Measurements from ENCODE around the gene FBXL13. TPM values are rescaled to one million over a fixed set of nuclear protein-coding genes. Genes with fewer than 3 reads are reported as not detected.

FBXL13 gene
- total RNA-seq, 3 donors from 2014 or later (not counting 1 experiment from before 2014, with no cell fraction given) = 0.70 to 0.89 (median 0.85) TPM

DNA sequence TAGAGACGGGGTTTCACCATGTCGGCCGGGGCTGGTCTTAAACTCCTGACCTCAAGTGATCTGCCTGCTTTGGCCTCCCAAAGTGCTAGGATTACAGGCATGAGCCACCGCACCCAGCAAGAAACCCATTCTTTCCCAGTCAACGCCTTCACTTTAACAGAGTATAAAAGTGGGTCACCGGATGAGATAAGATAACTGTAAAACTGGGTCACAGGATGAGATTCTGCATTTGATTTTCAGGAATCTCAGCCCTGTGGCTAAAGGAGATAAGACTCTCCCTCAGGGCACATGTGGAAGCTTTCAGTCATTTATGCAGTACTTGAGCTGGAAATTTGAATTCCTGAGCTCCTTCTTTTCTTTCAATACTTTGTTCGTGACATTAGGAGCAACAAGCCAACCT lies 91.0 kb downstream of the FBXL13 start:
- no peaks in the 10 kb centered on the region for H3K4me1 Mint-ChIP-seq
- no peak overlapping the region for H3K4me3 Mint-ChIP-seq
- no peaks in the 10 kb centered on the region for H3K9me3 ChIP-seq (ENCODE audit: control insufficient read depth, insufficient read depth, low read length)
- no peak overlapping the region for H3K27ac Mint-ChIP-seq
- no peaks in the 10 kb centered on the region for H3K36me3 ChIP-seq (ENCODE audit: control insufficient read depth, insufficient read depth, low read length)
- DNase-seq = no peak
- no peaks in the 10 kb centered on the region for H3K9me3 Mint-ChIP-seq
- no peak overlapping the region for H3K27ac ChIP-seq (ENCODE audit: low read length)
- TF ChIP-seq, protein P1, sequence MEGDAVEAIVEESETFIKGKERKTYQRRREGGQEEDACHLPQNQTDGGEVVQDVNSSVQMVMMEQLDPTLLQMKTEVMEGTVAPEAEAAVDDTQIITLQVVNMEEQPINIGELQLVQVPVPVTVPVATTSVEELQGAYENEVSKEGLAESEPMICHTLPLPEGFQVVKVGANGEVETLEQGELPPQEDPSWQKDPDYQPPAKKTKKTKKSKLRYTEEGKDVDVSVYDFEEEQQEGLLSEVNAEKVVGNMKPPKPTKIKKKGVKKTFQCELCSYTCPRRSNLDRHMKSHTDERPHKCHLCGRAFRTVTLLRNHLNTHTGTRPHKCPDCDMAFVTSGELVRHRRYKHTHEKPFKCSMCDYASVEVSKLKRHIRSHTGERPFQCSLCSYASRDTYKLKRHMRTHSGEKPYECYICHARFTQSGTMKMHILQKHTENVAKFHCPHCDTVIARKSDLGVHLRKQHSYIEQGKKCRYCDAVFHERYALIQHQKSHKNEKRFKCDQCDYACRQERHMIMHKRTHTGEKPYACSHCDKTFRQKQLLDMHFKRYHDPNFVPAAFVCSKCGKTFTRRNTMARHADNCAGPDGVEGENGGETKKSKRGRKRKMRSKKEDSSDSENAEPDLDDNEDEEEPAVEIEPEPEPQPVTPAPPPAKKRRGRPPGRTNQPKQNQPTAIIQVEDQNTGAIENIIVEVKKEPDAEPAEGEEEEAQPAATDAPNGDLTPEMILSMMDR (IDR thresholded peaks at IDR 0.05) = no peak
- no peak for ATAC-seq
- H3K27me3 ChIP-seq (ENCODE audit: control insufficient read depth, insufficient read depth, low read length) = no peaks in the 10 kb centered on the region
- peaks cover 0 to 5% of the 10 kb centered on the region in 2 donors for H3K27me3 Mint-ChIP-seq (ENCODE audit: low read depth in 2 of 2)
- 84% methylated on average over 6 of the region's 7 CpGs for WGBS (ENCODE audit: insufficient coverage)
- H3K36me3 Mint-ChIP-seq = no peaks in the 10 kb centered on the region
- no peaks in the 10 kb centered on the region for H3K4me1 ChIP-seq (ENCODE audit: control insufficient read depth, insufficient read depth, low read length)
- intact Hi-C loops (cut with micrococcal nuclease) = no loop called here
- H3K4me3 ChIP-seq (ENCODE audit: low read length) = no peak overlapping the region

DNA sequence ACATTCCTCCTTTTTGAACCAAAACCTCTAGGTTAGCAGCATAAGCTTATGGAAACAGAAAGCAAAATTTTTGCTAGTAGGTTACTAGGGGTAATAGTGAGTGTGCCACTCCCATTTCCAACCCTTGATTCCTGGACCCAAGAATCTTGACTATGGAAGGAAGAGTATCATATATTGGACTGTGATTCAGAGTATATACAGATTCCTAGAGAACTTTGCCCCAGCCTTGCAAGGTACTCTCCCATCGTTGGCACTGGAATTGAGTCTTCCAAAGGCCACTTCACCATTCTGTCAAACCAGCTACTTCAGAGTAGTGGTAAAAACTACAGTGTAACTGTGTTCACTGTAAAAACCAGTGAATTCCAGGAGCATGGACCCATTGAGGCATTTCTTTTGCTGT lies 92.4 kb downstream of the FBXL13 start:
- DNase-seq = no peak
- TF ChIP-seq, protein P1 (IDR thresholded peaks at IDR 0.05) = no peak
- H3K36me3 ChIP-seq (ENCODE audit: control insufficient read depth, insufficient read depth, low read length) = no peaks in the 10 kb centered on the region
- Mint-ChIP-seq H3K36me3 (no peaks in the 10 kb centered on the region), H3K27me3 (ENCODE audit: low read depth in 2 of 2) (no peaks in the 10 kb centered on the region), H3K27ac (no peak overlapping the region), H3K4me1 (no peaks in the 10 kb centered on the region), H3K9me3 (no peaks in the 10 kb centered on the region), H3K4me3 (no peak overlapping the region)
- H3K4me1 ChIP-seq (ENCODE audit: control insufficient read depth, insufficient read depth, low read length) = no peaks in the 10 kb centered on the region
- no peak for ATAC-seq
- WGBS (ENCODE audit: insufficient coverage) = 82% methylated on average over 1 of the region's 1 CpG
- H3K9me3 ChIP-seq (ENCODE audit: control insufficient read depth, insufficient read depth, low read length) = no peaks in the 10 kb centered on the region
- H3K27me3 ChIP-seq (ENCODE audit: control insufficient read depth, insufficient read depth, low read length) = no peaks in the 10 kb centered on the region
- H3K4me3 ChIP-seq (ENCODE audit: low read length) = no peak overlapping the region
- intact Hi-C loops (cut with micrococcal nuclease) = no loop called here
- H3K27ac ChIP-seq (ENCODE audit: low read length) = no peak overlapping the region

DNA sequence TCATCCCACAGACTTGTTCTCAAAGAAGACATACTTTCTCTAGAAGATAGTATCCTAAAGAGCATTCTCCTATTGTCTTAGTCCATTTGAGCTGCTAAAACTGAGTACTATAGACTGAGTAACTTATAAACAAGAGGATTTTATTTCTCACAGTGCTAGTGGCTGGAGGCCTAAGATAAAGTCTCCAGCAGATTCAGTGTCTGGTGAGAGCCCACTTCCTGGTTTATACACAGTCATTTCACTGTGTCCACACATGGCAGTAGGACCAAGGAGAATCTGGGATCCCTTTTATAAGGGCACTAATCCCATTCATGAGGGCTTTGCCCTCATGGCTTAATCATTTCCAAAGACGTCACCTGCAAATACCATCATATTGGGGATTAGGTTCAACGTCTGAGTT lies 93.1 kb downstream of the FBXL13 start:
- no peak overlapping the region for H3K4me3 Mint-ChIP-seq
- no peaks in the 10 kb centered on the region for H3K9me3 Mint-ChIP-seq
- no peaks in the 10 kb centered on the region for H3K4me1 ChIP-seq (ENCODE audit: control insufficient read depth, insufficient read depth, low read length)
- H3K36me3 Mint-ChIP-seq = no peaks in the 10 kb centered on the region
- 92% methylated on average over 2 of the region's 2 CpGs for WGBS (ENCODE audit: insufficient coverage)
- no peaks in the 10 kb centered on the region for H3K9me3 ChIP-seq (ENCODE audit: control insufficient read depth, insufficient read depth, low read length)
- no peaks in the 10 kb centered on the region for H3K27me3 ChIP-seq (ENCODE audit: control insufficient read depth, insufficient read depth, low read length)
- no peaks in the 10 kb centered on the region for H3K4me1 Mint-ChIP-seq
- no peaks in the 10 kb centered on the region for H3K36me3 ChIP-seq (ENCODE audit: control insufficient read depth, insufficient read depth, low read length)
- intact Hi-C loops (cut with micrococcal nuclease) = no loop called here
- no peaks in the 10 kb centered on the region for H3K27me3 Mint-ChIP-seq (ENCODE audit: low read depth in 2 of 2)
- TF ChIP-seq, protein P1 (IDR thresholded peaks at IDR 0.05) = no peak
- DNase-seq = no peak
- ATAC-seq = no peak
- H3K27ac ChIP-seq (ENCODE audit: low read length) = no peak overlapping the region
- no peak overlapping the region for H3K27ac Mint-ChIP-seq
- H3K4me3 ChIP-seq (ENCODE audit: low read length) = no peak overlapping the region

DNA sequence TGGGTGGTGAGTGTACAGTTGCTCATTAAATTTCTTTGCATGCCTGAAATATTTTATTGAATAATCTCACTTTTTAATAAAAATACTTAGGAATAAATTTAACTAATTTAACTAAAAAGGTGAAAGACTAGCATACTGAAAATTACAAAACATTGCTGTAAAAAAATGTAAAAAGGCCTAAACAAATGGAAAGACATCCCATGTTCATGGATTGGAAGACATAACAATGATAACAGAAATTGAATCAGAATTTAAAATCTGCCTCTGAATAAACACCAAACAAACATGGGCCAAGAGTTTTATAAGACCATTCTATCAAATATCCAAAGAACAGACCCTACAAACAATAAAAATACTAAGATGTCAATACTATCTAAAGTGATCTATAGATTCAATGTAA lies 94.9 kb downstream of the FBXL13 start:
- Histone ChIP-seq H3K27ac (ENCODE audit: low read length) (no peak overlapping the region), H3K4me3 (ENCODE audit: low read length) (no peak overlapping the region), H3K9me3 (ENCODE audit: control insufficient read depth, insufficient read depth, low read length) (no peaks in the 10 kb centered on the region), H3K27me3 (ENCODE audit: control insufficient read depth, insufficient read depth, low read length) (no peaks in the 10 kb centered on the region), H3K4me1 (ENCODE audit: control insufficient read depth, insufficient read depth, low read length) (no peaks in the 10 kb centered on the region), H3K36me3 (ENCODE audit: control insufficient read depth, insufficient read depth, low read length) (no peaks in the 10 kb centered on the region)
- Mint-ChIP-seq H3K36me3 (no peaks in the 10 kb centered on the region), H3K27ac (no peak overlapping the region), H3K27me3 (ENCODE audit: low read depth in 2 of 2) (peaks cover 3 to 7% of the 10 kb centered on the region in 2 donors), H3K9me3 (no peaks in the 10 kb centered on the region), H3K4me1 (no peaks in the 10 kb centered on the region), H3K4me3 (no peak overlapping the region)
- ATAC-seq (no peak), DNase-seq (no peak)
- intact Hi-C loops (cut with micrococcal nuclease) = no loop called here
- TF ChIP-seq, protein P1 (IDR thresholded peaks at IDR 0.05) = no peak
